ENCODE measurements around the gene TRAPPC2.
"Not testable (repeated sequence)": the region's sequence is repeated elsewhere in the genome, so short reads cannot be mapped to it uniquely, and the experiment has no call there.

Gene TRAPPC2

DNA sequence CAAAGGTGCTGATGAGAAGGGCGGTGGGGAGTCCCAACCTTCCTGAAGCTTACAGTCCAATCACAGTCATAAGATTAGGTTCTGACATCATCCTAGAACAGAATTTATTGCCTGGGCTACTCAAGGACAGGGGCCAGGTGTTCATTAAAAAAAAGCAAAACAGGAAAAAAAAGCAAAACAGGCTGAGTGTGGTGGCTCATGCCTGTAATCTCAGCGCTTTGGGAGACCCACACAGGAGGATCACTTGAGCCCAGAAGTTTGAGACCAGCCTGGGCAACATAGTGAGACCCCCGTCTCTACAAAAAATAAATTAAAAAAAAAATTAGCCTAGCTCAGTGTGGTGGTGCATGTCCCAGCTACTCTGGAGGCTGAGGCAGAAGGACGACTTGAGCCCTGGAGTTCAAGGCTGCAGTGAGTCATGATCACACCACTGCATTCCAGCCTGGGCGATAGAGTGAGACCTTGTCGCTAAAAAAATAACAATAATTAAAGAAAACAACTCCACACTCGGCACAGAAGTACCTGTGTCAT, 42.5 kb downstream of the TRAPPC2 start:
- Histone ChIP-seq H3K36me3 (ENCODE audit: control insufficient read depth, insufficient read depth, low read length) (no peaks in the 10 kb centered on the region), H3K4me1 (ENCODE audit: control insufficient read depth, insufficient read depth, low read length) (peaks cover 5% of the 10 kb centered on the region), H3K27ac (ENCODE audit: insufficient read depth, low read depth, low read length, poor library complexity, severe bottlenecking) (no peak overlapping the region), H3K9me3 (ENCODE audit: control insufficient read depth, low read length) (no peaks in the 10 kb centered on the region), H3K4me3 (ENCODE audit: insufficient read depth, low read depth, low read length) (no peak overlapping the region), H3K27me3 (ENCODE audit: control insufficient read depth, insufficient read depth, low read length, poor library complexity, severe bottlenecking) (peaks cover 4% of the 10 kb centered on the region)
- WGBS, 2 experiments = 91 to 96% methylated on average over 4 to 7 of the region's 7 CpGs

DNA sequence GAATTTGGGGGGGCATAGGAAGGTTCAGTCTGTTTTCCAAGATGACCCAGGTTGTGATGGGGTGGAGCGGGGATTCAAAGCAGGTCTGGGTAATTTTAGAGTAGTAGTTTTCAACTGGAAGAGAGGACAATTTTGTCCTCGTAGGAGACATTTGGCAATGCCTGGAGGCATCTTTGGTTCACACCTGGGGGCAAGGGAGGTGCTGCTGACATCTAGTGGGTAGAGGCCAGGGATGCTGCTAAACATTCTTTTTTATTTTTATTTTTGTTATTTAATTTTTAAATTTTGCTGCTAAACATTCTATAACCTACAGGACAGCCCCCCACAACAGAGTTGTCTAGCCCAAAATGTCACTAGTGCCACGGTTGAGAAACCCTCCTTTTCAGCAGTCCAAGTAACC, 43.6 kb downstream of the TRAPPC2 start:
- Histone ChIP-seq H3K36me3 (ENCODE audit: control insufficient read depth, insufficient read depth, low read length) (no peaks in the 10 kb centered on the region), H3K4me1 (ENCODE audit: control insufficient read depth, insufficient read depth, low read length) (peaks cover 5% of the 10 kb centered on the region), H3K4me3 (ENCODE audit: insufficient read depth, low read depth, low read length) (peak overlapping the region; percentile 54), H3K27ac (ENCODE audit: insufficient read depth, low read depth, low read length, poor library complexity, severe bottlenecking) (no peak overlapping the region), H3K27me3 (ENCODE audit: control insufficient read depth, insufficient read depth, low read length, poor library complexity, severe bottlenecking) (peaks cover 4% of the 10 kb centered on the region), H3K9me3 (ENCODE audit: control insufficient read depth, low read length) (no peaks in the 10 kb centered on the region)
- WGBS, 2 experiments = 74 to 83% methylated on average over 3 of the region's 3 CpGs

DNA sequence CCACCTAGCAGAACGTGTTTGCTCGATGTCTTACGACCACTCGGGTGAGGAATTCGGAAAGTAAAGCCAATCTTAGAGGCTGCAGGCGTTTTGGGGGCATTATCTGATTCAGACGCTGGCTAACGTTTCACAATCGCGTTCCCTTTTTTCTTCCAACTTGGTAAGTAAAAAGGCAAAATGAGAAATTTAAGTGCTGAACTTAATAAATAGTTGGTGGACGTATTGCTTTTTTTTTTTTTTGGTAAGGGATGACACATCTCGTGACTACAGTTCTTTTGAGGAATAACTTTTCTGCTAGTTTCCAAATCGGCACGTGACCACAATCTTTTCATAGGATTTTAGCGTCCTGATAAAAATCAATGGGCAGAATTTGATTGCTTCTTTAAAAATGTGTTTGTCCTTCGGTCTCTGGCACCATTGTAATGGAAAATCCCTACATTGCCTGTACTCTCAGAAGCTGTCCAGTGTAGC, 44.6 kb downstream of the TRAPPC2 start:
- H3K9me3 ChIP-seq (ENCODE audit: control insufficient read depth, low read length) = no peaks in the 10 kb centered on the region
- H3K4me1 ChIP-seq (ENCODE audit: control insufficient read depth, insufficient read depth, low read length) = peaks cover 5% of the 10 kb centered on the region
- WGBS, 2 experiments = 1% methylated on average over 15 of the region's 16 CpGs
- H3K36me3 ChIP-seq (ENCODE audit: control insufficient read depth, insufficient read depth, low read length) = no peaks in the 10 kb centered on the region
- peaks cover 4% of the 10 kb centered on the region for H3K27me3 ChIP-seq (ENCODE audit: control insufficient read depth, insufficient read depth, low read length, poor library complexity, severe bottlenecking)
- H3K4me3 ChIP-seq (ENCODE audit: insufficient read depth, low read depth, low read length) = peak overlapping the region; percentile 54
- H3K27ac ChIP-seq (ENCODE audit: insufficient read depth, low read depth, low read length, poor library complexity, severe bottlenecking) = peak overlapping the region; percentile 56

DNA sequence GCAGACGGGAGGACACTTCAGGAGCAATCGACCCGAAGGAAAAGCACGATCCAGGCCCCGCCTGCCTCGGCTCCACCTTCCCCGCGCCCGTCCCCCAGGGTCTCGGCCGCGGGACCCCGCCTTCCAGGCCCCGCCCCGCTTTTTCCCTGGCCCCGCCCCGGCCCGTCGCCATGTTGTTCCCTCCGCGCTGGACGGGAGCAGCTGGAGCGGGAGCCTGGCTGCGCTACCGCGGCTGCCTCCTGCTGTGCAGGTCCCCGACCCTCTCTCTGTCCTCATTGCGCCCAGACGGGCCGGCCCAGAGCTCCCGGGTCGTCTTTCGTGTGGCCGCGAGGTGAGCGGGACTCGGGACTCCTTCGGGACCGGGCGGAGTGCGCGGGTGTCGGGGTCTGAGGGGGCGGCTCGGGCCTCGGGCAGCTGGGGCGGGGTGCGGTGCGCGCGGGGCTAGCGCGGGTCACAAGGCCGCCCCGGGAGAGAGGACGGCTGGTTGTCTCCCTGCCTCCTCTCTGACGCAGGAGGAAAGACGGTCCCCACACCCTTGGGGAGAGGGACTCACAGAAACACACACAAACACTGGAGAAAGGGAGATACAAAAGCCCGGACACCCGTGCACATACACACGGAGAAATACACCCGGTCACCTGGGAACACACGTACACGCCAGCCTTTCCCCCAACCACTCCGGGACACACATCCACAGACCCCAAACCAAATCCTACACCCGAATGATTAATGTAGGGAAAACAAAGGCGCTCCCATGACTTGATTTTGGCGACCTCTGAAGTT, 45.3 kb downstream of the TRAPPC2 start, which contains the start of gene RAB9A:
Gene RAB9A, plus strand, starts transcription at position 171 of the 783 bp plus-strand sequence. CDS start 19,619 bp downstream, outside the sequence.
- Histone ChIP-seq H3K4me1 (ENCODE audit: control insufficient read depth, insufficient read depth, low read length) (peaks cover 5% of the 10 kb centered on the region), H3K9me3 (ENCODE audit: control insufficient read depth, low read length) (no peaks in the 10 kb centered on the region), H3K4me3 (ENCODE audit: insufficient read depth, low read depth, low read length) (peak within 1 kb of the TSS; percentile 54), H3K27ac (ENCODE audit: insufficient read depth, low read depth, low read length, poor library complexity, severe bottlenecking) (peak within 1 kb of the TSS; percentile 56), H3K27me3 (ENCODE audit: control insufficient read depth, insufficient read depth, low read length, poor library complexity, severe bottlenecking) (peaks cover 4% of the 10 kb centered on the region), H3K36me3 (ENCODE audit: control insufficient read depth, insufficient read depth, low read length) (no peaks in the 10 kb centered on the region)
- 0% methylated on average over 68 of the region's 68 CpGs for WGBS, 2 experiments

DNA sequence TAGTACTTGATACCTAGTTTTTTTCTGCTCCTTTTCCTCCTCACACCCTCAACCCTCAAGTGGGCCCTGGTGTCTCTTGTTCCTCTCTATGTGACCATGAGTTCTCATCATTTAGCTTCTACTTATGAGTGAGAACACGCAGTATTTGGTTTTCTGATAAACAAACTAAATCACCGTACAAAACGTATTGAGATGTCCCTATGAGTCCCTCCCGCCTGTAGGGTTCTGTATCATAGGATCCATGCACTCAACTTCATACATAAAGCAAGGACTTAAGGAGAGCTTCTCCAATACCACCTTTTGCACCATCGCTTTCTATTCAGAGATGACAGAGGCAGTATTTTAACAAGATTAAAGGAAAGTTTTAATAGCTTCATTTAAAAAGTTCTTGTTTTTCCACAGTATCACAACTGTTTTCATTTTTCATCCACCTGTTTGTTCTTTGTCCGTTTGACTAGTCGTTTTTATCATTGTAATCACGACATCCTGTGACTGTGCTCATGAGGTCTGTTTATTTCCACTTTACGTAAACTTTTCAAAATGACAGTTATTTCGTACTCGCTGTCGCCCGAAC, 45.9 kb downstream of the TRAPPC2 start:
- 20 to 26% methylated on average over 12 to 13 of the region's 13 CpGs for WGBS, 2 experiments
- Histone ChIP-seq H3K27ac (ENCODE audit: insufficient read depth, low read depth, low read length, poor library complexity, severe bottlenecking) (no peak overlapping the region), H3K27me3 (ENCODE audit: control insufficient read depth, insufficient read depth, low read length, poor library complexity, severe bottlenecking) (peaks cover 4% of the 10 kb centered on the region), H3K36me3 (ENCODE audit: control insufficient read depth, insufficient read depth, low read length) (no peaks in the 10 kb centered on the region), H3K4me3 (ENCODE audit: insufficient read depth, low read depth, low read length) (peak overlapping the region; percentile 54), H3K4me1 (ENCODE audit: control insufficient read depth, insufficient read depth, low read length) (peaks cover 5% of the 10 kb centered on the region), H3K9me3 (ENCODE audit: control insufficient read depth, low read length) (no peaks in the 10 kb centered on the region)

DNA sequence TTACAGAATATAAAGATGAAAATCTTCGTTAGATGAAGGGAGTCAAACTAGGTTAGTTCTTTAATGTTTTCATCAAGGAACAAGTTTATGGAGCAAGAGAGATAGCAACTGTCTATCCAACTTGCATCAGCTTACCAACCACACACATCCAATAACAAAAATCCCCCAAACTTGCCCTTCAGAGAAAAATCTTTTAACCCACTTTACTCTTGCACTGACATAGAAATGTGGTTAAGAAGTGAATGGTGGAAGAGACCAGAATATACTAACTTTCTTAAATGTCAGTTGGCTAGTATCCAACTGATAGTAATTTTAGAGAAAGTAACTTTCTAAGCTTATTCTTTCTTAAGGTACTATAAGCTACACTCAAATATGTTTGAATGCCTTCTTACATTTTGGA, 47.2 kb downstream of the TRAPPC2 start:
- Histone ChIP-seq H3K36me3 (ENCODE audit: control insufficient read depth, insufficient read depth, low read length) (no peaks in the 10 kb centered on the region), H3K4me1 (ENCODE audit: control insufficient read depth, insufficient read depth, low read length) (no peaks in the 10 kb centered on the region), H3K27me3 (ENCODE audit: control insufficient read depth, insufficient read depth, low read length, poor library complexity, severe bottlenecking) (peaks cover 4% of the 10 kb centered on the region), H3K27ac (ENCODE audit: insufficient read depth, low read depth, low read length, poor library complexity, severe bottlenecking) (no peak overlapping the region), H3K9me3 (ENCODE audit: control insufficient read depth, low read length) (no peaks in the 10 kb centered on the region), H3K4me3 (ENCODE audit: insufficient read depth, low read depth, low read length) (no peak overlapping the region)
- whole genome bisulfite sequencing, 2 experiments = 100% methylated on average over 1 of the region's 1 CpG; no CpG with 5 or more reads in 1 of the 2 experiments

DNA sequence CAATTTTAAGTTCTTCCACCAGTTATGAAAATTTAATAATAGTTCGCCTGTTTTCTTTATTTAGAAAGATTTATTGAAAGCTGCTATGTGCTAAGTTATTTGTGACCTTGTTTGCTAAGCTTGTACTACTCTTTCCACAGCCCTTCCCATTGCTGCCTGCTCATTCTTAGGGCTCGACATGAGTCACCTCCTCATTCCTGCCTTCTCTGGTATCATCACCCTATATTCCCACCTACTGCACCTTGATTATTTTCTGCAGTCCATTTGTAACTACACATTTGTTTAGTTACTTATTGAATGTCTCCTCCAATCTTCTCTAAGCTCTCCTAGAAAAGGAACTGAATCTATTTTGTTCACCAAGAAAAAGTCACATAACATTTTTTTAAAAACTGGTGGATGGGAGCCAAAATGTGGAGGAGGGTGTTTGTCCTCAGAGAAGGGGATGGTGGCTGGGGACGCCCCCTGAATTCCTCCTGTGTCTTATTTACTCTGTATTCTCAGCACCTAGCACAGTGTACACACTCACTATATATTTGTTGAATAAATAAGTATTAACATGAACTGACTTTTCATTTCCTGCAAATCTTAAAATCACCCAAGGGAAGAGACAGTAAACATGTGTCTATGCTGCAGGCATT, 49.2 kb downstream of the TRAPPC2 start:
- 77% methylated on average over 1 to 2 of the region's 3 CpGs for WGBS, 2 experiments
- H3K4me3 ChIP-seq (ENCODE audit: insufficient read depth, low read depth, low read length) = no peak overlapping the region
- H3K9me3 ChIP-seq (ENCODE audit: control insufficient read depth, low read length) = no peaks in the 10 kb centered on the region
- peaks cover 4% of the 10 kb centered on the region for H3K27me3 ChIP-seq (ENCODE audit: control insufficient read depth, insufficient read depth, low read length, poor library complexity, severe bottlenecking)
- no peak overlapping the region for H3K27ac ChIP-seq (ENCODE audit: insufficient read depth, low read depth, low read length, poor library complexity, severe bottlenecking)
- H3K4me1 ChIP-seq (ENCODE audit: control insufficient read depth, insufficient read depth, low read length) = no peaks in the 10 kb centered on the region
- no peaks in the 10 kb centered on the region for H3K36me3 ChIP-seq (ENCODE audit: control insufficient read depth, insufficient read depth, low read length)

DNA sequence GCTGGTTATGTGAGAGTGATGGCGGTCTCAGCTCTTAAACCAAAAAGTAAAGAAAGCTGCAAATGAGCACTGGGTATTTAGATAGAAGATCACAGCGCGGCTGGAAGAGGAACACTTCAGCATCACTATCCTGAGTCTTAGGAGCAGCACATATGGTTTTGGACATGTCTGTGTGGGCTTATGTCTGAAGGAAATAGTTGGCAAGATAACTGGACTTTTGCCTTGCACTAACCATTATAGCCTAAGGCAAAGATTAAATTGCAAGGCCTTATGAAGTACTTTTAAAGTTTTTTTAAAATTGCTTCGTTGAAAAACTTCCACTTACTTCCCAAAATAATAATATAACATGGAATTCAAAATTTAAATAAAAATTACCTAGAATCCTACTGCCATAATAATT, 50.1 kb downstream of the TRAPPC2 start:
- Histone ChIP-seq H3K4me3 (ENCODE audit: insufficient read depth, low read depth, low read length) (no peak overlapping the region), H3K9me3 (ENCODE audit: control insufficient read depth, low read length) (no peaks in the 10 kb centered on the region), H3K4me1 (ENCODE audit: control insufficient read depth, insufficient read depth, low read length) (no peaks in the 10 kb centered on the region), H3K27ac (ENCODE audit: insufficient read depth, low read depth, low read length, poor library complexity, severe bottlenecking) (no peak overlapping the region), H3K36me3 (ENCODE audit: control insufficient read depth, insufficient read depth, low read length) (no peaks in the 10 kb centered on the region), H3K27me3 (ENCODE audit: control insufficient read depth, insufficient read depth, low read length, poor library complexity, severe bottlenecking) (peaks cover 4% of the 10 kb centered on the region)
- WGBS, 2 experiments = 94 to 97% methylated on average over 3 of the region's 4 CpGs

DNA sequence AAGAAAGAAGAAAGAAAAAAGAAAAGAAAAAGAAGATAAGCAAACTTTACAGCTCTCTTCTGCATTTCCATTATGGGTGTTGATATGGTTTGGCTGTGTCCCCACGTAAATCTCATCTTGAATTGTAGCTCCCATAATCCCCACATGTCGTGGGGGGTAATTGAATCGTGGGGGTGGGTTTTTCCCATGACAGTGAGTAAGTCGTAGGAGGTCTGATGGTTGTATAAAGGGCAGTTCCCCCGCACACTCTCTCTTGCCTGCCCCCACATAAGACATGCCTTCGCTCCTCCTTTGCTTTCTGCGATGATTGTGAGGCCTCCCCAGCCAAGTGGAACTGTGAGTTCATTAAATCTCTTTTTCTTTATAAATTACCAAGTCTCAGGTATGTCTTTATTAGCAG, 52.8 kb downstream of the TRAPPC2 start:
- WGBS, 2 experiments = 86 to 95% methylated on average over 6 of the region's 7 CpGs
- H3K27ac ChIP-seq (ENCODE audit: insufficient read depth, low read depth, low read length, poor library complexity, severe bottlenecking) = no peak overlapping the region
- H3K36me3 ChIP-seq (ENCODE audit: control insufficient read depth, insufficient read depth, low read length) = no peaks in the 10 kb centered on the region
- no peak overlapping the region for H3K4me3 ChIP-seq (ENCODE audit: insufficient read depth, low read depth, low read length)
- no peaks in the 10 kb centered on the region for H3K9me3 ChIP-seq (ENCODE audit: control insufficient read depth, low read length)
- no peaks in the 10 kb centered on the region for H3K4me1 ChIP-seq (ENCODE audit: control insufficient read depth, insufficient read depth, low read length)
- H3K27me3 ChIP-seq (ENCODE audit: control insufficient read depth, insufficient read depth, low read length, poor library complexity, severe bottlenecking) = no peaks in the 10 kb centered on the region

DNA sequence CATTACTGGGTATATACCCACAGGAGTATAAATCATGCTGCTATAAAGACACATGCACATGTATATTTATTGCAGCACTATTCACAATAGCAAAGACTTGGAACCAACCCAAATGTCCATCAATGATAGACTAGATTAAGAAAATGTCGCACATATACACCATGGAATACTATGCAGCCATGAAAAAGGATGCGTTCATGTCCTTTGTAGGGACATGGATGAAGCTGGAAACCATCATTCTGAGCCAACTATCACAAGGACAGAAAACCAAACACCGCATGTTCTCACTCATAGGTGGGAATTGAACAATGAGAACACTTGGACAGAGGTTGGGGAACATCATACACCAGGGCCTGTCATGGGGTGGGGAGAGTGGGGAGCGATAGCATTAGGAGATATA, 54.7 kb downstream of the TRAPPC2 start:
- 95% methylated on average over 2 to 4 of the region's 4 CpGs for WGBS, 2 experiments
- H3K36me3 ChIP-seq (ENCODE audit: control insufficient read depth, insufficient read depth, low read length); H3K27ac ChIP-seq (ENCODE audit: insufficient read depth, low read depth, low read length, poor library complexity, severe bottlenecking); H3K4me1 ChIP-seq (ENCODE audit: control insufficient read depth, insufficient read depth, low read length); H3K4me3 ChIP-seq (ENCODE audit: insufficient read depth, low read depth, low read length); H3K9me3 ChIP-seq (ENCODE audit: control insufficient read depth, low read length); H3K27me3 ChIP-seq (ENCODE audit: control insufficient read depth, insufficient read depth, low read length, poor library complexity, severe bottlenecking): not testable (repeated sequence)

Measured in ectodermal cell (in vitro differentiated cells).